ENCODE data around the gene ZNF544. TPM values are rescaled to one million over a fixed set of nuclear protein-coding genes. Genes with fewer than 3 reads are reported as not detected.

Gene ZNF544
- 26.4 and 27.5 TPM in 2 replicates for polyA plus RNA-seq (2011; rRNA removed)
- 34.3 and 36.5 TPM in 2 replicates for polyA minus RNA-seq (2011; rRNA and poly(A)+ RNA removed)

- peak; percentile 15 for DNase-seq (ENCODE audit: low read depth, low spot score)
- peak within 1 kb of the TSS; percentile 75 for H3K27ac ChIP-seq (ENCODE audit: low read depth, low read length)
- H3K27me3 ChIP-seq (ENCODE audit: control insufficient read depth, insufficient read depth, low read length) = no peaks in the 10 kb centered on the region
- H3K9me3 ChIP-seq (ENCODE audit: control insufficient read depth, insufficient read depth, low read length) = peaks cover 69% of the 10 kb centered on the region
- ChIA-PET CTCF (interaction anchor here (0.6 kb wide), 1 partner anchor 314 kb away, joined by 3 read pairs; no protein-coding TSS in a partner anchor), POLR2A (interaction anchor here (0.6 to 1.7 kb wide), 5 partner anchors 11 to 596 kb away, joined by 3 to 6 read pairs (median 5); partner anchors contain the start of genes ZNF211, ZNF274 and ZNF8)
- peak within 1 kb of the TSS; percentile 82 for H3K4me3 ChIP-seq (ENCODE audit: low read depth, low read length)
- peak; percentile 40 for TF ChIP-seq CTCF (IDR thresholded peaks at IDR 0.05; ENCODE audit: low read depth, low read length)
Observed at GRCh38 chr19:58228585-58229254, at the start of gene ZNF544. TSS of gene ZNF544 (plus strand) at chr19:58228914. CDS start at chr19:58244024, 15,110 bp downstream.

GRCh38 chr19:58181902-58182576, 46.7 kb upstream of the ZNF544 start:
- POLR2A ChIA-PET = no interaction called here
- DNase-seq (ENCODE audit: low read depth, low spot score) = no peak
- H3K4me3 ChIP-seq (ENCODE audit: low read depth, low read length) = peak overlapping the region; percentile 80
- H3K27me3 ChIP-seq (ENCODE audit: control insufficient read depth, insufficient read depth, low read length) = no peaks in the 10 kb centered on the region
- no peak overlapping the region for H3K27ac ChIP-seq (ENCODE audit: low read depth, low read length)
- H3K9me3 ChIP-seq (ENCODE audit: control insufficient read depth, insufficient read depth, low read length) = peaks cover 89% of the 10 kb centered on the region
- peak; percentile 32; the same call in 1 of the 2 replicates for TF ChIP-seq CTCF (IDR thresholded peaks at IDR 0.05; ENCODE audit: low read depth, low read length)
- CTCF ChIA-PET = interaction anchor here (1.0 kb wide), 1 partner anchor 23 kb away, joined by 7 read pairs; no protein-coding TSS in a partner anchor

GRCh38 chr19:58182577-58182988, 46.1 kb upstream of the ZNF544 start:
- Histone ChIP-seq H3K27ac (ENCODE audit: low read depth, low read length) (peak overlapping the region; percentile 98), H3K9me3 (ENCODE audit: control insufficient read depth, insufficient read depth, low read length) (peaks cover 92% of the 10 kb centered on the region), H3K4me3 (ENCODE audit: low read depth, low read length) (peak overlapping the region; percentile 80), H3K27me3 (ENCODE audit: control insufficient read depth, insufficient read depth, low read length) (no peaks in the 10 kb centered on the region)
- no peak for TF ChIP-seq CTCF (IDR thresholded peaks at IDR 0.05; ENCODE audit: low read depth, low read length)
- DNase-seq (ENCODE audit: low read depth, low spot score) = no peak
- CTCF ChIA-PET = interaction anchor here (1.0 kb wide), 1 partner anchor 23 kb away, joined by 7 read pairs; no protein-coding TSS in a partner anchor
- POLR2A ChIA-PET = interaction anchor here (0.9 to 1.8 kb wide), 3 partner anchors 28 to 180 kb away, joined by 3 to 7 read pairs (median 4); partner anchors contain the start of genes ZNF329 and ZNF606

- H3K9me3 ChIP-seq (ENCODE audit: control insufficient read depth, insufficient read depth, low read length) = peaks cover 93% of the 10 kb centered on the region
Observed at GRCh38 chr19:58182989-58183816, 45.5 kb upstream of the ZNF544 start, which contains the start of gene ZNF274. TSS of gene ZNF274 (plus strand) at chr19:58183061. CDS start at chr19:58183966, 905 bp downstream.

More at GRCh38 chr19:58182989-58183816, 45.5 kb upstream of the ZNF544 start, which contains the start of gene ZNF274:
- Histone ChIP-seq H3K27ac (ENCODE audit: low read depth, low read length) (peak within 1 kb of the TSS; percentile 98), H3K4me3 (ENCODE audit: low read depth, low read length) (peak within 1 kb of the TSS; percentile 80), H3K27me3 (ENCODE audit: control insufficient read depth, insufficient read depth, low read length) (no peaks in the 10 kb centered on the region)
- ChIA-PET POLR2A (interaction anchor here (0.5 to 1.8 kb wide), 7 partner anchors 29 to 540 kb away, joined by 3 to 7 read pairs (median 4); partner anchors contain the start of genes ZNF329, ZNF544, ZNF606 and ZNF671), CTCF (no interaction called here)
- peak; percentile 72 for DNase-seq (ENCODE audit: low read depth, low spot score)
- no peak for TF ChIP-seq CTCF (IDR thresholded peaks at IDR 0.05; ENCODE audit: low read depth, low read length)

Data from AG04450 (cell line).